HTR-8/SVneo (cell line): ENCODE measurements around the gene RMP24.
"Not testable (repeated sequence)": the region's sequence is repeated elsewhere in the genome, so short reads cannot be mapped to it uniquely, and the experiment has no call there.

Source experiments
- DNase-seq: peaks from one replicate; pipeline ENCODE4 v3.0.0; 2011; ENCODE audit warnings: low spot score, mixed read lengths; ENCODE audit not compliant: insufficient read length
- FAIRE-seq: peaks from 2 replicates; lab custom pipeline; 2011; peaks lifted over from hg19 to GRCh38; lab: Jason Lieb, UNC

The RMP24 gene

DNA sequence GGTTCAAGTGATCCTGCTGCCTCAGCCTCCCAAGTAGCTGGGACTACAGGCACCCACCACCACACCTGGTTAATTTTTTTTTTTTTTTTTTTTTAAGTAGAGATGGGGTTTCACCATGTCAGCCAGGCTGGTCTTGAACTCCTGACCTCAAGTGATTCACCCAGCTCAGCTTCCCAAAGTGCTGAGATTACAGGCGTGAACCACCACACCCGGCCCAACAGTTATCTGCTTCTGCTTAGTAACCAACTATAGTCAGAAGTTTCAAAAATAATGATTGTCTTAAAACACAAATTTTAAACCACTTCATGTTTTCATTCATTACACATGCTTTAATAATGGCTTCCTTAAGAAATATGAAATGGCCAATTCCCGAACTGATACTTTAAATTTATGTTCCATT lies 51.8 kb downstream of the RMP24 start:
- not testable (repeated sequence) for DNase-seq, FAIRE-seq

- no peak for DNase-seq
- no peak for FAIRE-seq
Observed at GRCh38 chr18:36025025-36025424, 52.5 kb downstream of the RMP24 start.

GRCh38 chr18:36028859-36029258 lies 56.4 kb downstream of the RMP24 start:
- no peak for FAIRE-seq
- no peak for DNase-seq
